ENCODE measurements around the gene ANKHD1. TPM values are rescaled to one million over a fixed set of nuclear protein-coding genes. Genes with fewer than 3 reads are reported as not detected.

The ANKHD1 gene
- total RNA-seq (2021) (89.8 to 113 TPM (median 105 TPM) in 3 replicates), Bru-seq, nascent RNA (percentile 93 among the genes with signal in this experiment)
- long read RNA-seq, experiment 1, full-length matches to known transcripts: 93 of 206 reads
- long read RNA-seq, experiment 1, partial matches to known transcripts: 37 of 206 reads
- long read RNA-seq, experiment 1, other reads (novel, unspliced or antisense): 76 of 206 reads
- long read RNA-seq, experiment 2, transcript ANKHD1-205 (11 exons, 2,135 nt): major isoform, 23 of 83 reads
- long read RNA-seq, experiment 2, partial matches to known transcripts: 35 of 83 reads
- long read RNA-seq, experiment 2, other reads (novel, unspliced or antisense): 25 of 83 reads
- long read RNA-seq, experiment 3, transcript ANKHD1-205 (11 exons, 2,135 nt): major isoform, 26 of 50 reads
- long read RNA-seq, experiment 3, partial matches to known transcripts: 7 of 50 reads
- long read RNA-seq, experiment 3, other reads (novel, unspliced or antisense): 16 of 50 reads

DNA sequence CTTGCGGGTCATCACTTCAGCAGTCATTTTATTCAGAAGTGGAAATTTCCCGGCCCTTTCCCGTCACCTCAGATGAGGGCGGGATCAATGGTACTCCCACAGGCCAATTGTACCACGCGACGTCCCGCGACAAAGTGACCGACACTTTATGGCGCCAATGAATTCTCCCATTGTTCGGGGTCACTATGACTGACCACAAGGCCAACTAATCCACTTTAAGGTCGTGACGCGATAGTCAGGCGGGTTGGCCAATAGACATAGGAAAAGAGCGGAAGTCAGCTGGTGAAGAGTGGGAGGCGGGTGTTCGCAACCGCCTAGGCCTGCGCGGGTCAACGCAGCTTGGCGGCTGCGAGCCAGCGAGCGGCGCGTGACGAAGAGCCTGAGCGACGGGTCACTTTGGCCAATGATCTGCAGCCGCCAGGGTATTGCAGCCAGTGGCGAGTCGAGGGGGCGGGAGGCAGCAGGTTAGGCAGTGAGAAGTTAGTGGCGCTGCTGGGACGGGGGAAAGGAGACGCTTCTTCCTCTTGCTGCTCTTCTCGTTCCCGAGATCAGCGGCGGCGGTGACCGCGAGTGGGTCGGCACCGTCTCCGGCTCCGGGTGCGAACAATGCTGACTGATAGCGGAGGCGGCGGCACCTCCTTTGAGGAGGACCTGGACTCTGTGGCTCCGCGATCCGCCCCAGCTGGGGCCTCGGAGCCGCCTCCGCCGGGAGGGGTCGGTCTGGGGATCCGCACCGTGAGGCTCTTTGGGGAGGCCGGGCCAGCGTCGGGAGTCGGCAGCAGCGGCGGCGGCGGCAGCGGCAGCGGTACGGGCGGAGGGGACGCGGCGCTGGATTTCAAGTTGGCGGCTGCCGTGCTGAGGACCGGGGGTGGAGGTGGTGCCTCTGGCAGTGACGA, at the start of gene ANKHD1:
Gene ANKHD1 (plus strand): TSS at position 472 of the 896 bp plus-strand sequence. CDS start 135 bp downstream, at position 607.
- no peak within 1 kb of the TSS for H3K4me3 Mint-ChIP-seq
- H3K36me3 Mint-ChIP-seq: peaks cover 3% of the 10 kb centered on the region; the same call in 1 of the 2 replicates
- peak within 1 kb of the TSS; percentile 95 for H3K27ac Mint-ChIP-seq
- CTCF ChIA-PET: interaction anchor here (0.8 to 3.5 kb wide), 13 partner anchors 9 to 455 kb away, joined by 3 to 30 read pairs (median 3); partner anchors contain the start of genes EIF4EBP3 and HBEGF
- POLR2A ChIA-PET: interaction anchor here (0.5 to 2.7 kb wide), 8 partner anchors 18 to 267 kb away, joined by 3 to 20 read pairs (median 4); partner anchors contain the start of genes EIF4EBP3 and HBEGF
- ATAC-seq (peak; percentile 87), DNase-seq (ENCODE audit: low spot score) (peak; percentile 98)
- no peaks in the 10 kb centered on the region for H3K9me3 Mint-ChIP-seq
- H3K4me1 Mint-ChIP-seq: peaks cover 47% of the 10 kb centered on the region
- no peaks in the 10 kb centered on the region for H3K27me3 Mint-ChIP-seq (ENCODE audit: low read depth)
- TF ChIP-seq NR2C2 (CRISPR knock-in tag; IDR thresholded peaks at IDR 0.05): no peak
- peak; percentile 82 for TF ChIP-seq GABPB1 (CRISPR knock-in tag; IDR thresholded peaks at IDR 0.05)
- peak; percentile 89 for TF ChIP-seq USF2 (CRISPR knock-in tag; IDR thresholded peaks at IDR 0.05)
- peak; percentile 75; the same call in 1 of the 2 replicates for TF ChIP-seq FOXP1 (CRISPR knock-in tag; IDR thresholded peaks at IDR 0.05; ENCODE audit: borderline replicate concordance)
- TF ChIP-seq CREM (CRISPR knock-in tag; IDR thresholded peaks at IDR 0.05): peak; percentile 83; the same call in 1 of the 2 replicates
- TF ChIP-seq SMAD3 (CRISPR knock-in tag; IDR thresholded peaks at IDR 0.05; ENCODE audit: borderline replicate concordance): peak; percentile 20; the same call in 1 of the 2 replicates
- TF ChIP-seq ATF1 (CRISPR knock-in tag; IDR thresholded peaks at IDR 0.05): peak; percentile 65; the same call in 1 of the 2 replicates
- TF ChIP-seq ZNF263 (CRISPR knock-in tag; IDR thresholded peaks at IDR 0.05; ENCODE audit: low read depth): 0 out of 2 replicates have a peak, but pooled peaks have one; percentile 37
- TF ChIP-seq HMGXB4 (CRISPR knock-in tag; IDR thresholded peaks at IDR 0.05): peak; percentile 70; the same call in 1 of the 2 replicates
- no peak for TF ChIP-seq TP53 (CRISPR knock-in tag; IDR thresholded peaks at IDR 0.05)
- 0 out of 2 replicates have a peak, but pooled peaks have one; percentile 54 for TF ChIP-seq TCF7 (CRISPR knock-in tag; IDR thresholded peaks at IDR 0.05; ENCODE audit: low read depth)
- peak; percentile 1; the same call in 1 of the 2 replicates for TF ChIP-seq ZNF232 (CRISPR knock-in tag; IDR thresholded peaks at IDR 0.05)
- peak; percentile 84 for TF ChIP-seq SP1 (CRISPR knock-in tag; conservative IDR thresholded peaks at IDR 0.05)
- TF ChIP-seq ZNF423 (CRISPR knock-in tag; IDR thresholded peaks at IDR 0.05): no peak
- TF ChIP-seq USF1 (CRISPR knock-in tag; IDR thresholded peaks at IDR 0.05): peak; percentile 87
- TF ChIP-seq, protein P1, sequence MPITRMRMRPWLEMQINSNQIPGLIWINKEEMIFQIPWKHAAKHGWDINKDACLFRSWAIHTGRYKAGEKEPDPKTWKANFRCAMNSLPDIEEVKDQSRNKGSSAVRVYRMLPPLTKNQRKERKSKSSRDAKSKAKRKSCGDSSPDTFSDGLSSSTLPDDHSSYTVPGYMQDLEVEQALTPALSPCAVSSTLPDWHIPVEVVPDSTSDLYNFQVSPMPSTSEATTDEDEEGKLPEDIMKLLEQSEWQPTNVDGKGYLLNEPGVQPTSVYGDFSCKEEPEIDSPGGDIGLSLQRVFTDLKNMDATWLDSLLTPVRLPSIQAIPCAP (CRISPR knock-in tag; IDR thresholded peaks at IDR 0.05): 0 out of 2 replicates have a peak, but pooled peaks have one; percentile 34
- TF ChIP-seq, protein P2, sequence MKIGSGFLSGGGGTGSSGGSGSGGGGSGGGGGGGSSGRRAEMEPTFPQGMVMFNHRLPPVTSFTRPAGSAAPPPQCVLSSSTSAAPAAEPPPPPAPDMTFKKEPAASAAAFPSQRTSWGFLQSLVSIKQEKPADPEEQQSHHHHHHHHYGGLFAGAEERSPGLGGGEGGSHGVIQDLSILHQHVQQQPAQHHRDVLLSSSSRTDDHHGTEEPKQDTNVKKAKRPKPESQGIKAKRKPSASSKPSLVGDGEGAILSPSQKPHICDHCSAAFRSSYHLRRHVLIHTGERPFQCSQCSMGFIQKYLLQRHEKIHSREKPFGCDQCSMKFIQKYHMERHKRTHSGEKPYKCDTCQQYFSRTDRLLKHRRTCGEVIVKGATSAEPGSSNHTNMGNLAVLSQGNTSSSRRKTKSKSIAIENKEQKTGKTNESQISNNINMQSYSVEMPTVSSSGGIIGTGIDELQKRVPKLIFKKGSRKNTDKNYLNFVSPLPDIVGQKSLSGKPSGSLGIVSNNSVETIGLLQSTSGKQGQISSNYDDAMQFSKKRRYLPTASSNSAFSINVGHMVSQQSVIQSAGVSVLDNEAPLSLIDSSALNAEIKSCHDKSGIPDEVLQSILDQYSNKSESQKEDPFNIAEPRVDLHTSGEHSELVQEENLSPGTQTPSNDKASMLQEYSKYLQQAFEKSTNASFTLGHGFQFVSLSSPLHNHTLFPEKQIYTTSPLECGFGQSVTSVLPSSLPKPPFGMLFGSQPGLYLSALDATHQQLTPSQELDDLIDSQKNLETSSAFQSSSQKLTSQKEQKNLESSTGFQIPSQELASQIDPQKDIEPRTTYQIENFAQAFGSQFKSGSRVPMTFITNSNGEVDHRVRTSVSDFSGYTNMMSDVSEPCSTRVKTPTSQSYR (CRISPR knock-in tag; IDR thresholded peaks at IDR 0.05): no peak
- peak; percentile 99 for TF ChIP-seq NFYB (CRISPR knock-in tag; conservative IDR thresholded peaks at IDR 0.05; ENCODE audit: low read depth)
- TF ChIP-seq TEAD1 (CRISPR knock-in tag; IDR thresholded peaks at IDR 0.05): no peak; the same call in 1 of the 2 replicates
- TF ChIP-seq, protein P3, sequence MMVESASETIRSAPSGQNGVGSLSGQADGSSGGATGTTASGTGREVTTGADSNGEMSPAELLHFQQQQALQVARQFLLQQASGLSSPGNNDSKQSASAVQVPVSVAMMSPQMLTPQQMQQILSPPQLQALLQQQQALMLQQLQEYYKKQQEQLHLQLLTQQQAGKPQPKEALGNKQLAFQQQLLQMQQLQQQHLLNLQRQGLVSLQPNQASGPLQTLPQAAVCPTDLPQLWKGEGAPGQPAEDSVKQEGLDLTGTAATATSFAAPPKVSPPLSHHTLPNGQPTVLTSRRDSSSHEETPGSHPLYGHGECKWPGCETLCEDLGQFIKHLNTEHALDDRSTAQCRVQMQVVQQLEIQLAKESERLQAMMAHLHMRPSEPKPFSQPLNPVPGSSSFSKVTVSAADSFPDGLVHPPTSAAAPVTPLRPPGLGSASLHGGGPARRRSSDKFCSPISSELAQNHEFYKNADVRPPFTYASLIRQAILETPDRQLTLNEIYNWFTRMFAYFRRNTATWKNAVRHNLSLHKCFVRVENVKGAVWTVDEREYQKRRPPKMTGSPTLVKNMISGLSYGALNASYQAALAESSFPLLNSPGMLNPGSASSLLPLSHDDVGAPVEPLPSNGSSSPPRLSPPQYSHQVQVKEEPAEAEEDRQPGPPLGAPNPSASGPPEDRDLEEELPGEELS (CRISPR knock-in tag; IDR thresholded peaks at IDR 0.05): 0 out of 2 replicates have a peak, but pooled peaks have one; percentile 34
- TF ChIP-seq FOXK1 (CRISPR knock-in tag; IDR thresholded peaks at IDR 0.05): peak; percentile 38; the same call in 1 of the 2 replicates
- TF ChIP-seq KAT7 (CRISPR knock-in tag; IDR thresholded peaks at IDR 0.05; ENCODE audit: borderline replicate concordance): 0 out of 2 replicates have a peak, but pooled peaks have one; percentile 72
- 0 out of 2 replicates have a peak, but pooled peaks have one; percentile 40 for TF ChIP-seq NFE2L1 (CRISPR knock-in tag; IDR thresholded peaks at IDR 0.05)
- no peak for TF ChIP-seq ZNF671 (CRISPR knock-in tag; IDR thresholded peaks at IDR 0.05)
